ENCODE data around the gene PKP4.

PKP4 gene

GRCh38 chr2:158715357-158715756 is 258.6 kb downstream of the PKP4 start:
- DNase-seq (ENCODE audit: low read depth, low spot score), result no peak

GRCh38 chr2:158716121-158716791 is 259.5 kb downstream of the PKP4 start:
- no peak for DNase-seq (ENCODE audit: low read depth, low spot score)

- DNase-seq (ENCODE audit: low read depth, low spot score), result no peak
These were observed 260.2 kb downstream of the PKP4 start for GRCh38 chr2:158716921-158717320.

GRCh38 chr2:158717366-158718195 is 260.8 kb downstream of the PKP4 start:
- no peak for DNase-seq (ENCODE audit: low read depth, low spot score)

- no peak for DNase-seq (ENCODE audit: low read depth, low spot score)
These were observed 261.4 kb downstream of the PKP4 start for GRCh38 chr2:158718196-158718585.

GRCh38 chr2:158718851-158719250 is 262.1 kb downstream of the PKP4 start:
- no peak for DNase-seq (ENCODE audit: low read depth, low spot score)

GRCh38 chr2:158719403-158719802 is 262.7 kb downstream of the PKP4 start:
- no peak for DNase-seq (ENCODE audit: low read depth, low spot score)

GRCh38 chr2:158722266-158723105 is 265.7 kb downstream of the PKP4 start:
- no peak for DNase-seq (ENCODE audit: low read depth, low spot score)

- no peak for DNase-seq (ENCODE audit: low read depth, low spot score)
These were observed 266.6 kb downstream of the PKP4 start for GRCh38 chr2:158723181-158723838.

- DNase-seq (ENCODE audit: low read depth, low spot score), result no peak
These were observed 267.4 kb downstream of the PKP4 start for GRCh38 chr2:158723921-158724802.

GRCh38 chr2:158724803-158725381 is 268.1 kb downstream of the PKP4 start:
- DNase-seq (ENCODE audit: low read depth, low spot score), result no peak

- no peak for DNase-seq (ENCODE audit: low read depth, low spot score)
These were observed 268.7 kb downstream of the PKP4 start for GRCh38 chr2:158725441-158725891.

- no peak for DNase-seq (ENCODE audit: low read depth, low spot score)
These were observed 270.3 kb downstream of the PKP4 start for GRCh38 chr2:158726911-158727592.

GRCh38 chr2:158728422-158728821 is 271.7 kb downstream of the PKP4 start:
- DNase-seq (ENCODE audit: low read depth, low spot score), result no peak

- no peak for DNase-seq (ENCODE audit: low read depth, low spot score)
These were observed 272.7 kb downstream of the PKP4 start for GRCh38 chr2:158729451-158729850.

GRCh38 chr2:158729873-158730620 is 273.3 kb downstream of the PKP4 start:
- no peak for DNase-seq (ENCODE audit: low read depth, low spot score)

- no peak for DNase-seq (ENCODE audit: low read depth, low spot score)
These were observed 273.9 kb downstream of the PKP4 start for GRCh38 chr2:158730621-158731140.

GRCh38 chr2:158731386-158731785 is 274.6 kb downstream of the PKP4 start:
- DNase-seq (ENCODE audit: low read depth, low spot score), result no peak

Data from brain pericyte (primary cell).